ENCODE data around the gene WDR18. TPM values are rescaled to one million over a fixed set of nuclear protein-coding genes. Genes with fewer than 3 reads are reported as not detected.

WDR18 gene
- total RNA-seq, 1 donor from 2014 or later: 60.0 TPM

DNA sequence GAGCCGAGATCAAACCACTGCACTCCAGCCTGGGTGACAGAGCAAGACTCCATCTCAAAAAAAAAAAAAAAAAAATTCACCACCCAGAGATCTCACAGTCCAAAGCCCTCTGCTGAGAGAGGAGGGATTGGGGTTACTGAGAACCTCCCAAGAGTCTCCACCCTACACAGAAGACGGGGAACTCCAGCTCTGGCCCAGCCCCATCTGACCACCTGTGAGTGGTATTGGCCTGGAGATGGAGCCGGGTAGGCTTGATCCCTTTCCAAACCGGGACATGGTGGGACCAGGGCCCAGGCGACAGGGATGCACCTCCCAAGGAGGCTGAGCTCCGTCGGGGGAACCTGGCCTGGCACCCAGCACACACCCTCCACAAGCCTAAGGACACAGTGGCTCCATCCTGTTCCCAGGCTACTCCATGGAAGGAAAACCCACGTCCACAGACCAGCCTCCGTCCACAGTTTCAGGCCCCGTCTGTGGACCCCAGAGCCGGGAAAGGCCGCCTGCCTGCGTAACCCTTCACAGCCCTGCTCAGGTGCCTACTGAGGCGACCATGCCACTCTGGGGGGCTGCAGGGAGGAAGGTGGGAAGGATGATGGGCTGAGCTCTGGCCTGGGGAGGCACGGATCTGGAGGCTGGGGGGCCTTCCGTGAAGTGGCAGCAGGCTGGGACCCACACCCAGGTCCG, 34.9 kb downstream of the WDR18 start:
- H2AFZ ChIP-seq (ENCODE audit: low read depth, low read length): no peak overlapping the region
- no peaks in the 10 kb centered on the region for H3K36me3 Mint-ChIP-seq (ENCODE audit: low read depth, unreplicated experiment)
- peak overlapping the region; percentile 95 for H3K4me3 Mint-ChIP-seq (ENCODE audit: unreplicated experiment)
- TF ChIP-seq, protein P1, sequence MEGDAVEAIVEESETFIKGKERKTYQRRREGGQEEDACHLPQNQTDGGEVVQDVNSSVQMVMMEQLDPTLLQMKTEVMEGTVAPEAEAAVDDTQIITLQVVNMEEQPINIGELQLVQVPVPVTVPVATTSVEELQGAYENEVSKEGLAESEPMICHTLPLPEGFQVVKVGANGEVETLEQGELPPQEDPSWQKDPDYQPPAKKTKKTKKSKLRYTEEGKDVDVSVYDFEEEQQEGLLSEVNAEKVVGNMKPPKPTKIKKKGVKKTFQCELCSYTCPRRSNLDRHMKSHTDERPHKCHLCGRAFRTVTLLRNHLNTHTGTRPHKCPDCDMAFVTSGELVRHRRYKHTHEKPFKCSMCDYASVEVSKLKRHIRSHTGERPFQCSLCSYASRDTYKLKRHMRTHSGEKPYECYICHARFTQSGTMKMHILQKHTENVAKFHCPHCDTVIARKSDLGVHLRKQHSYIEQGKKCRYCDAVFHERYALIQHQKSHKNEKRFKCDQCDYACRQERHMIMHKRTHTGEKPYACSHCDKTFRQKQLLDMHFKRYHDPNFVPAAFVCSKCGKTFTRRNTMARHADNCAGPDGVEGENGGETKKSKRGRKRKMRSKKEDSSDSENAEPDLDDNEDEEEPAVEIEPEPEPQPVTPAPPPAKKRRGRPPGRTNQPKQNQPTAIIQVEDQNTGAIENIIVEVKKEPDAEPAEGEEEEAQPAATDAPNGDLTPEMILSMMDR (IDR thresholded peaks at IDR 0.05; ENCODE audit: insufficient read depth, low read depth, low read length): no peak
- TF ChIP-seq EZH2 (IDR thresholded peaks at IDR 0.05; ENCODE audit: insufficient read depth, low read length): no peak
- peak overlapping the region; percentile 100 for H3K4me2 ChIP-seq (ENCODE audit: low read length)
- no peaks in the 10 kb centered on the region for H3K36me3 ChIP-seq (ENCODE audit: insufficient read depth, low read length)
- H3K27ac ChIP-seq (ENCODE audit: low read depth, low read length): no peak overlapping the region
- peak overlapping the region; percentile 83 for H3K4me3 ChIP-seq (ENCODE audit: insufficient read depth, low read depth, low read length)
- H3K79me2 ChIP-seq (ENCODE audit: insufficient read depth, low read length): peaks cover 69% of the 10 kb centered on the region
- H3K9ac ChIP-seq (ENCODE audit: low read length): peak overlapping the region; percentile 92
- DNase-seq (ENCODE audit: low read depth) (no peak), FAIRE-seq (no peak)
- no peaks in the 10 kb centered on the region for H3K9me3 ChIP-seq (ENCODE audit: insufficient read depth, low read depth, low read length)
- peaks cover 34% of the 10 kb centered on the region for H3K4me1 ChIP-seq (ENCODE audit: insufficient read depth, low read length)
- H3K27me3 ChIP-seq (ENCODE audit: insufficient read depth, low read length): no peaks in the 10 kb centered on the region
- H3K9me3 Mint-ChIP-seq (ENCODE audit: unreplicated experiment): no peaks in the 10 kb centered on the region
- no peaks in the 10 kb centered on the region for H3K27me3 Mint-ChIP-seq (ENCODE audit: low read depth, unreplicated experiment)
- peaks cover 22% of the 10 kb centered on the region for H3K4me1 Mint-ChIP-seq (ENCODE audit: low read depth, unreplicated experiment)
- peaks cover 65% of the 10 kb centered on the region for H4K20me1 ChIP-seq (ENCODE audit: insufficient read depth, low read length)
- peak overlapping the region; percentile 75 for H3K27ac Mint-ChIP-seq (ENCODE audit: unreplicated experiment)

DNA sequence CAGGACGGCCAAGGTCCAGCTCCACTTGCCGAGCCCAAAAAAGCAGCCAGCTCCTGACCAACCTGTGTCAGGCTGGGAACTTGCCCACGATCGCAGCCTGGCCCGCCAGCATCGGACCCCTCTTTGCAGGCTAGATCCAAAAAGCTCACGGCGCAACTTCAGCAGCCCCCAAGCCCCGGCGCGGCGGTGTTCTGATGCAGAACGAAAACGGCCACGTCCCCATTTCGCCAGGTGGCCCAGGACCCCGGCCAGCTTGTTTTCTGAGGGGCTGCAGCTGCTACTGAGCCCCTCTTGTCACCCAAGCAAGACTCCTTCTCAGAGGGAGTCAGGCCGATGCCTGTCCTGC, 35.4 kb downstream of the WDR18 start:
- FAIRE-seq: no peak
- Histone ChIP-seq H3K36me3 (ENCODE audit: insufficient read depth, low read length) (no peaks in the 10 kb centered on the region), H3K27me3 (ENCODE audit: insufficient read depth, low read length) (no peaks in the 10 kb centered on the region), H2AFZ (ENCODE audit: low read depth, low read length) (no peak overlapping the region), H3K79me2 (ENCODE audit: insufficient read depth, low read length) (peaks cover 64% of the 10 kb centered on the region), H4K20me1 (ENCODE audit: insufficient read depth, low read length) (peaks cover 60% of the 10 kb centered on the region), H3K27ac (ENCODE audit: low read depth, low read length) (no peak overlapping the region), H3K9me3 (ENCODE audit: insufficient read depth, low read depth, low read length) (no peaks in the 10 kb centered on the region), H3K9ac (ENCODE audit: low read length) (peak overlapping the region; percentile 92), H3K4me2 (ENCODE audit: low read length) (peak overlapping the region; percentile 100), H3K4me3 (ENCODE audit: insufficient read depth, low read depth, low read length) (peak overlapping the region; percentile 83), H3K4me1 (ENCODE audit: insufficient read depth, low read length) (peaks cover 34% of the 10 kb centered on the region)
- Mint-ChIP-seq H3K27ac (ENCODE audit: unreplicated experiment) (peak overlapping the region; percentile 86), H3K4me3 (ENCODE audit: unreplicated experiment) (peak overlapping the region; percentile 95), H3K36me3 (ENCODE audit: low read depth, unreplicated experiment) (no peaks in the 10 kb centered on the region), H3K27me3 (ENCODE audit: low read depth, unreplicated experiment) (no peaks in the 10 kb centered on the region), H3K4me1 (ENCODE audit: low read depth, unreplicated experiment) (peaks cover 22% of the 10 kb centered on the region), H3K9me3 (ENCODE audit: unreplicated experiment) (no peaks in the 10 kb centered on the region)
- no peak for TF ChIP-seq EZH2 (IDR thresholded peaks at IDR 0.05; ENCODE audit: insufficient read depth, low read length)
- TF ChIP-seq, protein P1 (IDR thresholded peaks at IDR 0.05; ENCODE audit: insufficient read depth, low read depth, low read length): no peak
- DNase-seq (ENCODE audit: low read depth): no peak
